NCI-H82 (cell line): ENCODE data around the gene HTR1D.
"Not testable (repeated sequence)": the region's sequence is repeated elsewhere in the genome, so short reads cannot be mapped to it uniquely, and the experiment has no call there.

Experiments used
- DNase-seq: peaks from one replicate; lab custom pipeline; 2025; lab: John Stamatoyannopoulos, UW

HTR1D gene

GRCh38 chr1:23216771-23217420, 406 bp downstream of the HTR1D start:
- DNase-seq = peak; percentile 49

- peak; percentile 38 for DNase-seq
Observed at GRCh38 chr1:23215751-23216449, 1.4 kb downstream of the HTR1D start.

- no peak for DNase-seq
Observed at GRCh38 chr1:23215291-23215690, 2.0 kb downstream of the HTR1D start.

- no peak for DNase-seq
Observed at GRCh38 chr1:23214640-23215039, 2.7 kb downstream of the HTR1D start.

GRCh38 chr1:23211955-23212354, 5.3 kb downstream of the HTR1D start:
- no peak for DNase-seq

- DNase-seq = no peak
Observed at GRCh38 chr1:23210963-23211362, 6.3 kb downstream of the HTR1D start.

GRCh38 chr1:23210351-23210785, 6.9 kb downstream of the HTR1D start:
- DNase-seq = peak; percentile 37

GRCh38 chr1:23209770-23210169, 7.5 kb downstream of the HTR1D start:
- DNase-seq = no peak

- no peak for DNase-seq
Observed at GRCh38 chr1:23208527-23208926, 8.8 kb downstream of the HTR1D start.

- peak; percentile 21 for DNase-seq
Observed at GRCh38 chr1:23207733-23208132, 9.6 kb downstream of the HTR1D start.

GRCh38 chr1:23202263-23202749, 15.0 kb downstream of the HTR1D start:
- no peak for DNase-seq

GRCh38 chr1:23200883-23201282, 16.4 kb downstream of the HTR1D start:
- DNase-seq = peak; percentile 23

- no peak for DNase-seq
Observed at GRCh38 chr1:23198373-23198772, 18.9 kb downstream of the HTR1D start.

- DNase-seq = no peak
Observed at GRCh38 chr1:23196627-23197328, 20.5 kb downstream of the HTR1D start.

GRCh38 chr1:23194119-23194984, 22.9 kb downstream of the HTR1D start:
- DNase-seq = peak; percentile 87

GRCh38 chr1:23193391-23194118, 23.7 kb downstream of the HTR1D start:
- no peak for DNase-seq

GRCh38 chr1:23191199-23191598, 26.1 kb downstream of the HTR1D start:
- no peak for DNase-seq

- not testable (repeated sequence) for DNase-seq
Observed at GRCh38 chr1:23188936-23189452, 28.3 kb downstream of the HTR1D start.

GRCh38 chr1:23188434-23188884, 28.8 kb downstream of the HTR1D start:
- no peak for DNase-seq

- DNase-seq = peak; percentile 62
Observed at GRCh38 chr1:23187637-23188036, 29.7 kb downstream of the HTR1D start.

GRCh38 chr1:23185381-23185780, 31.9 kb downstream of the HTR1D start:
- no peak for DNase-seq
